ENCODE measurements around the gene NCS1. TPM values are rescaled to one million over a fixed set of nuclear protein-coding genes. Genes with fewer than 3 reads are reported as not detected.

The NCS1 gene
- total RNA-seq, 1 experiment from 2014 or later: 68.7 TPM

DNA sequence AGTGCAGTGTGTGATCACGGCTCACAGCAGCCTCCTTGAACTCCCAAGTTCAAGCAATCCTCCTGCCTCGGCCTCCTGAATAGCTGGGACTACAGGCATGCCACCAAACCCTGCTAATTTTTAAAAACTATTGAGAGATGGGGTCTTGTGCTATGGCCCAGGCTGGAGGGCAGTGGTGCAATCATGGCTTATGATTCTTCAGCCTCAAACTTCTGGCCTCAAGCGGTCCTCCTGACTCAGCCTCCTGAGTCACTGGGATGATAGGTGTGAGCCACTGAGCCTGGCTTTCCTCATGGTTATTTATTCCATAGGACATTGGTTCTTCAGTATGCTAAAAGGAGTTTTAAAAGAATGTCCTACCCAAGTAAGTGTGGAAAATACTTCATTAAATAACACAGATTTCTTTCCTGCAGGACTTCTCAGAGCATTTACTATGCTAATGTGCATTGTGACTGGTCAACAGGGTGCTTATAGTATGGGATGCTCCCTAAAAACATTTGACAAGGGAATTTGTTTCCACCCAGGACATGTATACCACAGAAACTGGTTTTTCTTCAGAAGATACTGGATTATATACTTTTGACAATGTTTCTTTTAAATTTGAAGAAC, 11.2 kb upstream of the NCS1 start (continued):
- no peak for TF ChIP-seq POLR2A (IDR thresholded peaks at IDR 0.05; ENCODE audit: borderline replicate concordance, extremely low read depth, insufficient read depth, insufficient read length)
- no peak for TF ChIP-seq FOSL1 (IDR thresholded peaks at IDR 0.05; ENCODE audit: low read depth)
- no peak for TF ChIP-seq CBX3 (IDR thresholded peaks at IDR 0.05; ENCODE audit: low read depth)
- no peak for TF ChIP-seq SIN3A (IDR thresholded peaks at IDR 0.05; ENCODE audit: low read depth)
- TF ChIP-seq SRF (IDR thresholded peaks at IDR 0.05; ENCODE audit: low read depth): no peak
- TF ChIP-seq, protein P1, sequence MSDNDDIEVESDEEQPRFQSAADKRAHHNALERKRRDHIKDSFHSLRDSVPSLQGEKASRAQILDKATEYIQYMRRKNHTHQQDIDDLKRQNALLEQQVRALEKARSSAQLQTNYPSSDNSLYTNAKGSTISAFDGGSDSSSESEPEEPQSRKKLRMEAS (IDR thresholded peaks at IDR 0.05): no peak
- no peak for TF ChIP-seq EGR1 (IDR thresholded peaks at IDR 0.05; ENCODE audit: low read depth)
- no peak for TF ChIP-seq ZFX (IDR thresholded peaks at IDR 0.05)
- no peak for TF ChIP-seq JUND (IDR thresholded peaks at IDR 0.05)

DNA sequence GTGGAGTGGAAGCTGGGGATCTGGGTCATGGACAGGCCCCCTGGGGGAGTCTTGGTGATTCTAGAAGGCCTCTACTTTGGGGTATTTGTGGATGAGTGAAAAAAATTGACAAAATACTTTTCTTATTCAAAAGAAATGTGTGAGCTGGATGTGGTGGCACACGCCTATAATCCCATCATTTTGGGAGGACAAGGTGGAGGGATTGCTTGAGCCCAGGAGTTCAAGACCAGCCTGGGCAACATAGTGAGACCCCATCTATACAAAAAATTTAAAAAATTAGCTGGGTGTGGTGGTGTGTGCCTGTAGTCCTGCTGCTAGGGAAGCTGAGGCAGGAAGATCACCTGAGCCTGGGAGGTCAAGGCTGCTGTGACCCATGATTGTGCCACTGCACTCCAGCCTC, 6.6 kb upstream of the NCS1 start:
- intact Hi-C loops (cut with micrococcal nuclease): no loop called here
- DNase-seq (ENCODE audit: low read depth, low spot score): no peak
- Histone ChIP-seq H4K20me1 (ENCODE audit: insufficient read depth) (no peaks in the 10 kb centered on the region), H3K9ac (ENCODE audit: low read length) (no peak overlapping the region), H3K4me2 (ENCODE audit: low read length) (no peak overlapping the region), H3K79me2 (ENCODE audit: insufficient read depth, low read length) (no peaks in the 10 kb centered on the region), H3K27me3 (ENCODE audit: insufficient read depth, low read length) (no peaks in the 10 kb centered on the region), H3K9me3 (ENCODE audit: control insufficient read depth in 1 of 2, insufficient read depth in 1 of 2, low read depth in 1 of 2, low read length in 2 of 2) (no peaks in the 10 kb centered on the region), H3K27ac (ENCODE audit: low read depth, low read length) (no peak overlapping the region), H2AFZ (ENCODE audit: low read depth, low read length, poor library complexity, severe bottlenecking) (no peak overlapping the region), H3K4me3 (replicated peaks in 1 of 2; ENCODE audit: low read depth in 1 of 2, low read length in 2 of 2) (no peak overlapping the region), H3K9me2 (ENCODE audit: insufficient read depth) (no peaks in the 10 kb centered on the region), H3K36me3 (ENCODE audit: control insufficient read depth in 1 of 2, insufficient read depth in 2 of 2, low read length in 2 of 2) (no peaks in the 10 kb centered on the region), H3K4me1 (ENCODE audit: control insufficient read depth in 1 of 2, insufficient read depth in 2 of 2, low read length in 2 of 2) (peaks cover 0 to under 1% of the 10 kb centered on the region in 2 experiments; a peak in 1 of 4 replicates)
- no peak for TF ChIP-seq CEBPB (IDR thresholded peaks at IDR 0.05; ENCODE audit: low read depth)
- TF ChIP-seq YY1 (IDR thresholded peaks at IDR 0.05; ENCODE audit: extremely low read depth, insufficient replicate concordance, low read depth, low read length): no peak
- no peak for TF ChIP-seq RAD21 (IDR thresholded peaks at IDR 0.05; ENCODE audit: low read depth)
- TF ChIP-seq EGR1 (IDR thresholded peaks at IDR 0.05; ENCODE audit: low read depth): no peak
- TF ChIP-seq SRF (IDR thresholded peaks at IDR 0.05; ENCODE audit: low read depth): no peak
- no peak for TF ChIP-seq SIN3A (IDR thresholded peaks at IDR 0.05; ENCODE audit: low read depth)
- no peak for TF ChIP-seq FOSL1 (IDR thresholded peaks at IDR 0.05; ENCODE audit: low read depth)
- TF ChIP-seq, protein P2, sequence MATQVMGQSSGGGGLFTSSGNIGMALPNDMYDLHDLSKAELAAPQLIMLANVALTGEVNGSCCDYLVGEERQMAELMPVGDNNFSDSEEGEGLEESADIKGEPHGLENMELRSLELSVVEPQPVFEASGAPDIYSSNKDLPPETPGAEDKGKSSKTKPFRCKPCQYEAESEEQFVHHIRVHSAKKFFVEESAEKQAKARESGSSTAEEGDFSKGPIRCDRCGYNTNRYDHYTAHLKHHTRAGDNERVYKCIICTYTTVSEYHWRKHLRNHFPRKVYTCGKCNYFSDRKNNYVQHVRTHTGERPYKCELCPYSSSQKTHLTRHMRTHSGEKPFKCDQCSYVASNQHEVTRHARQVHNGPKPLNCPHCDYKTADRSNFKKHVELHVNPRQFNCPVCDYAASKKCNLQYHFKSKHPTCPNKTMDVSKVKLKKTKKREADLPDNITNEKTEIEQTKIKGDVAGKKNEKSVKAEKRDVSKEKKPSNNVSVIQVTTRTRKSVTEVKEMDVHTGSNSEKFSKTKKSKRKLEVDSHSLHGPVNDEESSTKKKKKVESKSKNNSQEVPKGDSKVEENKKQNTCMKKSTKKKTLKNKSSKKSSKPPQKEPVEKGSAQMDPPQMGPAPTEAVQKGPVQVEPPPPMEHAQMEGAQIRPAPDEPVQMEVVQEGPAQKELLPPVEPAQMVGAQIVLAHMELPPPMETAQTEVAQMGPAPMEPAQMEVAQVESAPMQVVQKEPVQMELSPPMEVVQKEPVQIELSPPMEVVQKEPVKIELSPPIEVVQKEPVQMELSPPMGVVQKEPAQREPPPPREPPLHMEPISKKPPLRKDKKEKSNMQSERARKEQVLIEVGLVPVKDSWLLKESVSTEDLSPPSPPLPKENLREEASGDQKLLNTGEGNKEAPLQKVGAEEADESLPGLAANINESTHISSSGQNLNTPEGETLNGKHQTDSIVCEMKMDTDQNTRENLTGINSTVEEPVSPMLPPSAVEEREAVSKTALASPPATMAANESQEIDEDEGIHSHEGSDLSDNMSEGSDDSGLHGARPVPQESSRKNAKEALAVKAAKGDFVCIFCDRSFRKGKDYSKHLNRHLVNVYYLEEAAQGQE (IDR thresholded peaks at IDR 0.05; ENCODE audit: low read depth): no peak
- ATAC-seq: no peak
- ChIA-PET RAD21 (ENCODE audit: low non-redundant PET in 1 of 2, low total read pairs in 2 of 2, uncharacterized antibody in 2 of 2, unreplicated experiment in 2 of 2) (no interaction called here), CTCF (no interaction called here), POLR2A (interaction anchor here (0.6 kb wide), 1 partner anchor 20 kb away, joined by 3 read pairs; no protein-coding TSS in a partner anchor)
- BruUV-seq (replicated peaks): no TSS peak
